ENCODE results near the gene SNAPC4. TPM values are rescaled to one million over a fixed set of nuclear protein-coding genes. Genes with fewer than 3 reads are reported as not detected.

SNAPC4 gene, protein sequence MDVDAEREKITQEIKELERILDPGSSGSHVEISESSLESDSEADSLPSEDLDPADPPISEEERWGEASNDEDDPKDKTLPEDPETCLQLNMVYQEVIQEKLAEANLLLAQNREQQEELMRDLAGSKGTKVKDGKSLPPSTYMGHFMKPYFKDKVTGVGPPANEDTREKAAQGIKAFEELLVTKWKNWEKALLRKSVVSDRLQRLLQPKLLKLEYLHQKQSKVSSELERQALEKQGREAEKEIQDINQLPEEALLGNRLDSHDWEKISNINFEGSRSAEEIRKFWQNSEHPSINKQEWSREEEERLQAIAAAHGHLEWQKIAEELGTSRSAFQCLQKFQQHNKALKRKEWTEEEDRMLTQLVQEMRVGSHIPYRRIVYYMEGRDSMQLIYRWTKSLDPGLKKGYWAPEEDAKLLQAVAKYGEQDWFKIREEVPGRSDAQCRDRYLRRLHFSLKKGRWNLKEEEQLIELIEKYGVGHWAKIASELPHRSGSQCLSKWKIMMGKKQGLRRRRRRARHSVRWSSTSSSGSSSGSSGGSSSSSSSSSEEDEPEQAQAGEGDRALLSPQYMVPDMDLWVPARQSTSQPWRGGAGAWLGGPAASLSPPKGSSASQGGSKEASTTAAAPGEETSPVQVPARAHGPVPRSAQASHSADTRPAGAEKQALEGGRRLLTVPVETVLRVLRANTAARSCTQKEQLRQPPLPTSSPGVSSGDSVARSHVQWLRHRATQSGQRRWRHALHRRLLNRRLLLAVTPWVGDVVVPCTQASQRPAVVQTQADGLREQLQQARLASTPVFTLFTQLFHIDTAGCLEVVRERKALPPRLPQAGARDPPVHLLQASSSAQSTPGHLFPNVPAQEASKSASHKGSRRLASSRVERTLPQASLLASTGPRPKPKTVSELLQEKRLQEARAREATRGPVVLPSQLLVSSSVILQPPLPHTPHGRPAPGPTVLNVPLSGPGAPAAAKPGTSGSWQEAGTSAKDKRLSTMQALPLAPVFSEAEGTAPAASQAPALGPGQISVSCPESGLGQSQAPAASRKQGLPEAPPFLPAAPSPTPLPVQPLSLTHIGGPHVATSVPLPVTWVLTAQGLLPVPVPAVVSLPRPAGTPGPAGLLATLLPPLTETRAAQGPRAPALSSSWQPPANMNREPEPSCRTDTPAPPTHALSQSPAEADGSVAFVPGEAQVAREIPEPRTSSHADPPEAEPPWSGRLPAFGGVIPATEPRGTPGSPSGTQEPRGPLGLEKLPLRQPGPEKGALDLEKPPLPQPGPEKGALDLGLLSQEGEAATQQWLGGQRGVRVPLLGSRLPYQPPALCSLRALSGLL (N-terminal part only)
- total RNA-seq (10 to 100 TPM; 13.7 to 15.6 TPM), polyA plus RNA-seq (1 to 10 TPM in 2 of 3 donors, under 1 TPM in 1; 0.90 to 2.0 (median 1.3) TPM), total RNA-seq (22.8 to 146 (median 37.2) reads per million in 6 experiments)

DNA sequence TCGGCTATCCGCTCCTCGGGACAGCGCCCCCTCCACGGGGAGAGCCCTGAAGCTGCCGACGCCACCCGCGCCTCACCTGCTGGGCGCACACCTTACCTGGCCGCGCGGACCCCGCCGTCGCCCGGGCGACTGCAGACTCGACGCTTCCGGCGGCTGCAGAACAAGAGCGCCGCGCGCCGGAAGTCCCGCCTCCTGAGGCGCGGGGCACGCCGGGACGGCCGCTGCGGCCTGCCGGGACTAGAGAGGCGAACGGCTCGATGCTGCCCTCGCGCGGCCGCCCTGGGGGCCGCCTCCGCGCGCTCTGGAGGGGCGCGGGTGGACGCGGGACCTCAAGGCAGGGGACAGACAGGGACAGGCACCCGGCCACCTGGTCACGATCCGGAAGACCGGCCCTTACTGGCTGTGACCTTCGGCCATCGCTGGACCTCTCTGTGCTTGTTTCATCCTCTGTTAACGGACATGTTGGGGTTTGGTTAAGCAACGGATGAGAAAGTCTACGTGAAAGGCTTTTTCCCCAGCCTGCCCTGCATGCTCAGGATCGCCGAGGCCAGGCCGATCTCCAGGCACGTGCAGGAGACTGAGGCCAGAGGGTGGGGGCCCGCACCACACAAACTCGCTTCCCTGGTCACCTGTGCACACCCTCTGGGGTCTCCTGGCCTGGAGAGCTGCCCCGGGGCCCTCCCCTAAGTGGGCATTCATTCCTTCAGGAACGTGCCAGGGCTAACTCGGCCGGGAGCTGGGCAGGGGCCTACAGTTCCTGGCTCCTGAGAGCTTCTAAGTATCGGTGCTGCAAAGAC is at the start of gene SNAPC4:
TSS of gene SNAPC4 (minus strand) at position 133 of the 797 bp plus-strand sequence. CDS start 1,742 bp downstream, outside the sequence.
- ATAC-seq (peak; percentile 68 to 74), DNase-seq (peak; percentile 76 to 93 (median 84))
- POLR2A ChIA-PET: interaction anchor here (0.6 to 5.7 kb wide), 6 partner anchors 9 to 80 kb away, joined by 3 to 34 read pairs (median 3); partner anchors contain the start of genes DNLZ, ENTR1 and PMPCA
- Mint-ChIP-seq H3K9me3 (no peaks in the 10 kb centered on the region), H3K27me3 (no peaks in the 10 kb centered on the region), H3K4me3 (peak within 1 kb of the TSS; percentile 75 to 91 (median 82)), H3K27ac (peak within 1 kb of the TSS in 9 of 10 donors; percentile 27 to 89 (median 73)), H3K36me3 (peaks cover 0 to 23% (median 3%) of the 10 kb centered on the region in 3 donors), H3K4me1 (peaks cover 27 to 58% (median 45%) of the 10 kb centered on the region in 4 donors)

- POLR2A ChIA-PET: no interaction called here
- H3K36me3 Mint-ChIP-seq: peaks cover 0 to 93% (median 20%) of the 10 kb centered on the region in 3 donors
These were observed 48.7 kb upstream of the SNAPC4 start for GRCh38 chr9:136448655-136449054.

GRCh38 chr9:136447173-136447778 is 47.3 kb upstream of the SNAPC4 start:
- Mint-ChIP-seq H3K9me3 (no peaks in the 10 kb centered on the region), H3K36me3 (peaks cover 0 to 94% (median 14%) of the 10 kb centered on the region in 3 donors), H3K4me1 (peaks cover 0 to 6% (median 0%) of the 10 kb centered on the region in 4 donors), H3K27me3 (no peaks in the 10 kb centered on the region), H3K4me3 (no peak overlapping the region), H3K27ac (peak overlapping the region in 1 of 10 donors; percentile 19)
- POLR2A ChIA-PET: interaction anchor here (0.7 kb wide), 1 partner anchor 18 kb away, joined by 3 read pairs; no protein-coding TSS in a partner anchor
- DNase-seq (no peak), ATAC-seq (no peak)

More at GRCh38 chr9:136448655-136449054, 48.7 kb upstream of the SNAPC4 start:
- no peaks in the 10 kb centered on the region for H3K9me3 Mint-ChIP-seq
- no peak overlapping the region for H3K27ac Mint-ChIP-seq
- H3K27me3 Mint-ChIP-seq: no peaks in the 10 kb centered on the region
- no peak for ATAC-seq
- peaks cover 0 to 6% (median 0%) of the 10 kb centered on the region in 4 donors for H3K4me1 Mint-ChIP-seq
- no peak for DNase-seq
- no peak overlapping the region for H3K4me3 Mint-ChIP-seq

GRCh38 chr9:136445799-136446198 is 45.8 kb upstream of the SNAPC4 start:
- ATAC-seq (no peak), DNase-seq (no peak)
- Mint-ChIP-seq H3K4me1 (peaks cover 0 to 6% (median 0%) of the 10 kb centered on the region in 4 donors), H3K4me3 (no peak overlapping the region), H3K36me3 (peaks cover 0 to 89% (median 16%) of the 10 kb centered on the region in 3 donors), H3K9me3 (no peaks in the 10 kb centered on the region), H3K27me3 (no peaks in the 10 kb centered on the region), H3K27ac (no peak overlapping the region)
- POLR2A ChIA-PET: no interaction called here

DNA sequence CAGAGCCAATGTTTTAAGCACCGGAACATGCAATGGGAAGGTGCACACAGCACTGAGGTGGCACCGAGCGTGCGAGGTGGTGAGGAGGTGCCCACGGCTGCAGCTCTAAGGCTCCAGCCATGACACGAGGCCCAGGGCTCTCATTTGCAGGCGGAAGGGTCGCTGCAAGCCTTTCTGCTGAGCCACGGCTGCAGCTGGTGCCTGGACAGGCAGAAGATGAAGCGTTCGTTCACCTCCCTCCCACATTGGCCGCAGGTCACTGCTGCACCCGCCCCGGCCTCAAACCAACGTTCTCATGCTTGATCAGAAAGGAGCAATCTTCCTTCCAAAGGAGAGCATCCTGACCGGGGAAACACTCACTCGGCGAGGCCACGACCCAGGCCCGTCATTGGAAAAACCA is 44.1 kb upstream of the SNAPC4 start:
- no peak overlapping the region for H3K27ac Mint-ChIP-seq
- peaks cover 0 to 6% (median 2%) of the 10 kb centered on the region in 4 donors for H3K4me1 Mint-ChIP-seq
- POLR2A ChIA-PET: interaction anchor here (1.0 kb wide), 1 partner anchor 36 kb away, joined by 3 read pairs; no protein-coding TSS in a partner anchor
- H3K4me3 Mint-ChIP-seq: peak overlapping the region in 1 of 10 donors; percentile 10
- no peaks in the 10 kb centered on the region for H3K9me3 Mint-ChIP-seq
- DNase-seq (no peak), ATAC-seq (no peak)
- no peaks in the 10 kb centered on the region for H3K27me3 Mint-ChIP-seq
- peaks cover 0 to 73% (median 13%) of the 10 kb centered on the region in 3 donors for H3K36me3 Mint-ChIP-seq

DNA sequence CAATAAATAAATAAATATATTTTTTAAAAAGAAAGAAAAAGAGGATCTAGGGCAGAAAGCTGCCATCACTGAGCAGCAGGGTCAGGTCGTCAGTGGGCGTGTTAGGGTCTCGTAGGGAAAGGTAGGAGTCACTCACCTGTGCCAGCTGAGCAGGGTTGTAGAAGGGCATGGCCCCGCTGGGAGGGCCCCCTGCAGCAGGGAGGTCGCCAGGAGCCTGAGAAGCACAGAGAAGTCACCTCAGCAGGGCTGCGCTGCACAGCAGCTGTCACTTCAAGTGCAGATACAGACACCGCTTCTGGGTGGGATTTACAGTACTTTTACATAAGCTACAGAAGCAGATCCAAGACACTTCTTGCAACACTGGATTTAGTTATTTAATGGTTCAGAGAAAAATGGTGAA is 43.7 kb upstream of the SNAPC4 start:
- no peak overlapping the region for H3K4me3 Mint-ChIP-seq
- no peak for ATAC-seq
- DNase-seq: no peak
- peaks cover 0 to 6% (median 2%) of the 10 kb centered on the region in 4 donors for H3K4me1 Mint-ChIP-seq
- H3K9me3 Mint-ChIP-seq: no peaks in the 10 kb centered on the region
- POLR2A ChIA-PET: interaction anchor here (1.0 kb wide), 1 partner anchor 35 kb away, joined by 3 read pairs; no protein-coding TSS in a partner anchor
- H3K27me3 Mint-ChIP-seq: no peaks in the 10 kb centered on the region
- no peak overlapping the region for H3K27ac Mint-ChIP-seq
- H3K36me3 Mint-ChIP-seq: peaks cover 0 to 69% (median 13%) of the 10 kb centered on the region in 3 donors

- Mint-ChIP-seq H3K27ac (peak overlapping the region in 2 of 10 donors; percentile 38 to 81), H3K36me3 (peaks cover 0 to 64% (median 13%) of the 10 kb centered on the region in 3 donors), H3K4me1 (peaks cover 4 to 7% (median 5%) of the 10 kb centered on the region in 4 donors)
These were observed 43.1 kb upstream of the SNAPC4 start for GRCh38 chr9:136443087-136443486.

GRCh38 chr9:136442265-136442664 is 42.3 kb upstream of the SNAPC4 start:
- peaks cover 0 to 56% (median 9%) of the 10 kb centered on the region in 3 donors for H3K36me3 Mint-ChIP-seq
- ATAC-seq (no peak), DNase-seq (no peak)
- H3K4me1 Mint-ChIP-seq: peaks cover 7 to 14% (median 12%) of the 10 kb centered on the region in 4 donors
- H3K27me3 Mint-ChIP-seq: no peaks in the 10 kb centered on the region
- POLR2A ChIA-PET: no interaction called here
- no peak overlapping the region for H3K4me3 Mint-ChIP-seq
- peak overlapping the region in 1 of 10 donors; percentile 38 for H3K27ac Mint-ChIP-seq
- H3K9me3 Mint-ChIP-seq: no peaks in the 10 kb centered on the region

More at GRCh38 chr9:136443087-136443486, 43.1 kb upstream of the SNAPC4 start:
- no peak overlapping the region for H3K4me3 Mint-ChIP-seq
- POLR2A ChIA-PET: interaction anchor here (1.0 kb wide), 1 partner anchor 35 kb away, joined by 3 read pairs; no protein-coding TSS in a partner anchor
- no peak for ATAC-seq
- no peaks in the 10 kb centered on the region for H3K9me3 Mint-ChIP-seq
- no peak for DNase-seq
- H3K27me3 Mint-ChIP-seq: no peaks in the 10 kb centered on the region

DNA sequence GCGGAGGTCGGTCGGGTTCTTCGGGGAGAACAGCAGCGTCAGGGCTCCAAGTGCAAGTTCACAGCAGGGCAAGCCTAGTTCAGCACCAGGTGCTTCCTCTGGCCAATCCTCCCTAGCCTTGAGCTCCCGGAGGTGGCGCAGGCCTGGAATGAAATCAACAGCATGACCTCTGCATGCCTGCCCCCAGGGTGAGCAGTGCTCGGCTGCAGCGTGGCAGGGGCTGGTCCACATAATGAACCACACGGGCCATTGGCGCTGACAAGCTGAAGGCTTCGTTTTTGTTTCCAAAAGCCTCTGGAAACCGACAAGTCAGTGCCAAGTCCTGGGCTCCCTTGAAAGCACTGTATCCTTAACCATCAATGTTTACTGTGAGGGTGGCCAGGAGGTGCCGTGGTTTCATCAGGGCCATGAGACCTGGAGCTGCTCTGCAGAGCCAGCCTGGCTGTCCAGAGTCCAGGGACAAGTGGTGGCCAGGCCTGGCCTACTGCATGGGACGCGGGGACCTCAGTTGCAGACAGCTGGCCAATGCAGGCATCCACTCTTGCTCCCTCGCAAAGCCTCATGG is 41.8 kb upstream of the SNAPC4 start:
- Mint-ChIP-seq H3K27me3 (no peaks in the 10 kb centered on the region), H3K27ac (peak overlapping the region in 4 of 10 donors; percentile 6 to 81 (median 50)), H3K4me1 (peaks cover 9 to 19% (median 17%) of the 10 kb centered on the region in 4 donors), H3K9me3 (no peaks in the 10 kb centered on the region), H3K4me3 (peak overlapping the region in 5 of 10 donors; percentile 33 to 70 (median 61)), H3K36me3 (peaks cover 0 to 56% (median 7%) of the 10 kb centered on the region in 3 donors)
- POLR2A ChIA-PET: no interaction called here
- no peak for DNase-seq
- ATAC-seq: no peak

DNA sequence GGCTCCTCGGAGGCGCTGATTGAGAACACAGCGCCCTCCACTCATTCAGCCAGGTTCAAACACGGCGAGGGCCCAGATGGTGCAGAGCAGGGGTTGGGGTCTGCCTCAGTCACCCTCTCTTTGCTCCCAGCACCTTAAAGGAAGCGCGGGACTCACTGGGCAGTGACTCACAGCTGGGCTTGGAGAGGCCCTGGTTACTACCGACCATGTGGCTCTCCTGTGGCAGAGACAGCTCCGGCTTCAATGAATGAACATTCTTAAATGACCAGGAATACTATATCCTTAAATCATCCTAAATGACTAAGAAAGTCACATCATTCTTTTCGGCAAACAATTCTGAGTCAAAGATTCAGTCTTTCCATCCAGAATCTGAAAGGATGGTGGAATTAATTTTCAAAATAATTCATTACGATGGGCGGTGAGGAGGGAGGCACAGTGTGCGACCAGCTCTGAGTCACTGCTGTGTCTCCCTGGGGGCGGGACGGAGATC is 41.3 kb upstream of the SNAPC4 start:
- no peak for ATAC-seq
- no peak for DNase-seq
- POLR2A ChIA-PET: no interaction called here
- Mint-ChIP-seq H3K27ac (peak overlapping the region in 3 of 10 donors; percentile 6 to 81 (median 62)), H3K36me3 (peaks cover 0 to 51% (median 4%) of the 10 kb centered on the region in 3 donors), H3K27me3 (no peaks in the 10 kb centered on the region), H3K4me1 (peaks cover 9 to 24% (median 21%) of the 10 kb centered on the region in 4 donors), H3K4me3 (peak overlapping the region in 7 of 10 donors; percentile 4 to 70 (median 34)), H3K9me3 (no peaks in the 10 kb centered on the region)
